AG04449 (cell line): ENCODE results near the gene ZBP1.

ENCODE experiments used
- CTCF ChIA-PET: fragments of 350-600 bp; formaldehyde crosslinking; extraction: SDS; loops from one replicate; lab custom pipeline; 2021; ENCODE audit warnings: antibody characterized with exemption; lab: Yijun Ruan, JAX
- POLR2A ChIA-PET: fragments of 400-600, 350-600 bp; formaldehyde crosslinking; extraction: SDS; loops from one replicate; lab custom pipeline; 2020; ENCODE audit warnings: antibody characterized with exemption, inconsistent platforms; lab: Yijun Ruan, JAX
- DNase-seq: peaks from one replicate; pipeline ENCODE4 v3.0.0-alpha.2; 2010; ENCODE audit warnings: low read depth, low spot score
- H3K4me3 ChIP-seq: 2 replicates; pipeline ENCODE4 v1.5.1; 2011; ENCODE audit warnings: low read depth, mild to moderate bottlenecking, control low read depth, low read length
- TF ChIP-seq, protein P1 (sequence below): IDR thresholded peaks from one replicate; pipeline ENCODE4 v1.5.1; 2011; ENCODE audit warnings: mild to moderate bottlenecking, moderate library complexity, low read length, control low read depth, inconsistent platforms; ENCODE audit not compliant: insufficient read depth; ENCODE audit errors: missing control alignments

Gene ZBP1

DNA sequence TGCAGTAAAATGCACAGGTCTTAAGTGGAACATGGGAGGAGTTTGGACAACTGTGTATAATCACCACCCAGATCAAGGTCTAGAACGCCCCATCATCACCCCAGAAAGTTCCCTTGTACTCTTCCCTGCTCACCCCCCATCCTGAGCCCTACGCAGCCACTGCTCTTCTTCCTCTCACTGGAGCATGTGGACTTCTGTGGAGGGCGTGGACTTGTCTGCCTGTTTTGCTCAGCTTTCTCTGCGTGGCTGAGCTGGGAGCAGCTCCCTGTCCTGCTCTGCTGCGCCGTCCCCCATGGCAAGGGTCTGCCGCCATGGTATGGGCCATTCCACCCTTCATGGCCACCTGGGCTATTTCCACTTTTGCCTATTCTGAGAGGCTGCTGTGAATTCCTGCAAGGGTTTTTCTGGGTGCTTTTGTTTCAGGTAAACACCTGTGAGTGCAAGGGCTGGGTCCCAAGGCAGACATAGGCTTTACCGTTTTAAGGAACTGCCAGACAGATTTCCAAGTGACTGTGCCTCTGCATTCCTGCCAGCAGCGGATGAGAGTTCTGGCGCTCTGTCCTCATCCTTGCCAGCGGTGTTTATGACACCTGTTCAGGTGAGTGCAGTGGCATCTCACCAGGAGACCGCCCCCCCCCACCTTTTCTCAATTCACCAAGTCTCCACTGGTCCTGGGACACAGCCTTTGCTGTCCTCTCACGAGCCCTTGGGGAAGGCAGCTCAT, 39.6 kb downstream of the ZBP1 start:
- ChIA-PET CTCF (interaction anchor here (8.5 kb wide), 1 partner anchor 14 kb away, joined by 56 read pairs; no protein-coding TSS in a partner anchor), POLR2A (no interaction called here)
- TF ChIP-seq, protein P1, sequence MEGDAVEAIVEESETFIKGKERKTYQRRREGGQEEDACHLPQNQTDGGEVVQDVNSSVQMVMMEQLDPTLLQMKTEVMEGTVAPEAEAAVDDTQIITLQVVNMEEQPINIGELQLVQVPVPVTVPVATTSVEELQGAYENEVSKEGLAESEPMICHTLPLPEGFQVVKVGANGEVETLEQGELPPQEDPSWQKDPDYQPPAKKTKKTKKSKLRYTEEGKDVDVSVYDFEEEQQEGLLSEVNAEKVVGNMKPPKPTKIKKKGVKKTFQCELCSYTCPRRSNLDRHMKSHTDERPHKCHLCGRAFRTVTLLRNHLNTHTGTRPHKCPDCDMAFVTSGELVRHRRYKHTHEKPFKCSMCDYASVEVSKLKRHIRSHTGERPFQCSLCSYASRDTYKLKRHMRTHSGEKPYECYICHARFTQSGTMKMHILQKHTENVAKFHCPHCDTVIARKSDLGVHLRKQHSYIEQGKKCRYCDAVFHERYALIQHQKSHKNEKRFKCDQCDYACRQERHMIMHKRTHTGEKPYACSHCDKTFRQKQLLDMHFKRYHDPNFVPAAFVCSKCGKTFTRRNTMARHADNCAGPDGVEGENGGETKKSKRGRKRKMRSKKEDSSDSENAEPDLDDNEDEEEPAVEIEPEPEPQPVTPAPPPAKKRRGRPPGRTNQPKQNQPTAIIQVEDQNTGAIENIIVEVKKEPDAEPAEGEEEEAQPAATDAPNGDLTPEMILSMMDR: no peak
- no peak overlapping the region for H3K4me3 ChIP-seq
- DNase-seq: no peak

DNA sequence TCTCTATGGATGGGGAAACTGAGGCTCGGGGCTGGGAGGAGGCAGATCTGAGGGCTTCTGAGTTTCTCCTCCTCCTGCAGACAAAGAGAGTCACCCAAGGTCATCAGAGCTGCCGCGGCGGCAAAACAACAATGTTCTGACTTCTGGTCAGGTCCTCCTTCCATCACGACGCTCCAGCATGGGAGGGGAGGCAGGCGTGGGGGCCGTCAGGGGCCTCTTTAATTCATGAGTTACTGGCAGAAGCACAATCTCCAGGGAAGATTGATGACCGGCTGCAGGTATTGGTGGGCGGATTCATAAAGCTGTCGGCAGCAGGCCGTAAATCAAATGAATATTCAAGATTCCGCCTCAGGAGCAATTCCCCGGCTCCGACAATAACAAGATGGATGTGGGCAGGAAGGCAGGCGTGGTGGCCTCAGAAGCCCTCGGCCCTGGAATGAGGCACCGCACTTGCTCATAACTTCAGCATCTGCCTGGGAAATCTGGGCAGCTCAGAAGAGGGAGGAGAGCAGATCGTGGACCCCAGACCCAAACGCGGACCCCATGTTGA, 40.3 kb downstream of the ZBP1 start:
- CTCF ChIA-PET: interaction anchor here (1.7 to 8.5 kb wide), 2 partner anchors 13 to 15 kb away, joined by 3 to 56 read pairs; no protein-coding TSS in a partner anchor
- DNase-seq: no peak

DNA sequence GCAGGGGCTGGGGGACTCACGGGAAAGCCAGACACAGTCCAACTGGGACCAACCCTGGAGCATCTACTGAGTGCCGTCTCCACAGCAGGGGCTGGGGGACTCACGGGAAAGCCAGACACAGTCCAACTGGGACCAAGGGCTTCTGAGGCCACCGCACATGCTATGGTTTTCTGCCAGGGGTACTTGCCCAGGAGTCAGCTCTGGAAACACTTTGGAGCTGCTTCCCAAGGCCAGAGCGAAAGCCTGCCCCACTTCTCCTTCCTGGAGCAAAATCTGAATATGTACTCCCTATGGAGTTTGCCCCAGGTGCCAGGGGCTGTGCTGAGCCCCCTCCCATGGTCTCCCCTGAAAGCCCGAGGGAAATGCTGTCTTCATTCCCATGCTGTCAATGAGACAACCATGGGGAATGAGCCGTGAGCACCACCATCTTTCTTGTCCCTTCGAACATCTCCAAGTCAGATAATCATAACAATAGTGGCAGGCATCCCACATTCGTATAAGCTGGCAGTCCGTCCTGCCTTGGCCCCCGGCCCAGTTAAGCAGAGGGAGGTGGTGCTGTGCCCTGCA, 40.8 kb downstream of the ZBP1 start:
- ChIA-PET POLR2A (no interaction called here), CTCF (interaction anchor here (1.7 kb wide), 1 partner anchor 14 kb away, joined by 3 read pairs; no protein-coding TSS in a partner anchor)
- H3K4me3 ChIP-seq: no peak overlapping the region

More for the DNA sequence above, 40.3 kb downstream of the ZBP1 start:
- TF ChIP-seq, protein P1: no peak
- no peak overlapping the region for H3K4me3 ChIP-seq
- POLR2A ChIA-PET: no interaction called here

DNA sequence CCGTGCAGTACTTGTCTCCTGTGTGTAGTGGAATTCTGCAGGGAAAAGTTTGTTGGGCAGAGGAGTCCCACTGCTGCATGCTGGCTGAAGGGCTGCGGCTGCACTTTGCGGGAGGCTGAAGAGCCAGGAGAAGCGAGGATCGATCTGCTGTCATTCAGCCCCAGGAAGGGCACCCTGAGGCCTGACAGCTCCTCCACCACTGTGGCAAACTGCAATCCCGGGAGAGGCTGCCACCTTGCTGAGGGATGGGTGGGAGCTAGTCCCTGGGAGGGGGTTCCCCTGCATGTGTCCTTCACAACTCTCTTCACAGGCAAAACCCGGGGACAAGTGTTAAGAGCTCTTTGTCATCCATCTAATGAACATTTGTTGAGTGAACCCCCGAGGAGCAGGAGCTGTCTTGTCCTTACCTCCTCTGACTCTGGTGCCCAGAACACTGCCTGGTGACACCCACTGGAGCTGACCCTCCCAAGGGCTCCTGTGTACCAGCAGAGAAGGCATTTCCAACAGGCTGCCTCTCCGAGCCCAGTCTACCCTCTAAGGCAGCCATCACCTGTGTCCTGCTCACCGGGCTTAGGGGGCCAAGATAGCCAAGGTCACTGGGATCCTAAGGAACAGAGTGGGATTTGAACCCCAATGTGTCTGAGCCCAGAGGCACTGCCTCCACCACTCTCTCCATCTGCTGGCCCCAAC, 41.6 kb downstream of the ZBP1 start:
- ChIA-PET POLR2A (no interaction called here), CTCF (interaction anchor here (1.7 kb wide), 1 partner anchor 15 kb away, joined by 3 read pairs; no protein-coding TSS in a partner anchor)
- DNase-seq: no peak
- no peak overlapping the region for H3K4me3 ChIP-seq
- TF ChIP-seq, protein P1: no peak

More for the DNA sequence above, 40.8 kb downstream of the ZBP1 start:
- DNase-seq: no peak
- TF ChIP-seq, protein P1: no peak

DNA sequence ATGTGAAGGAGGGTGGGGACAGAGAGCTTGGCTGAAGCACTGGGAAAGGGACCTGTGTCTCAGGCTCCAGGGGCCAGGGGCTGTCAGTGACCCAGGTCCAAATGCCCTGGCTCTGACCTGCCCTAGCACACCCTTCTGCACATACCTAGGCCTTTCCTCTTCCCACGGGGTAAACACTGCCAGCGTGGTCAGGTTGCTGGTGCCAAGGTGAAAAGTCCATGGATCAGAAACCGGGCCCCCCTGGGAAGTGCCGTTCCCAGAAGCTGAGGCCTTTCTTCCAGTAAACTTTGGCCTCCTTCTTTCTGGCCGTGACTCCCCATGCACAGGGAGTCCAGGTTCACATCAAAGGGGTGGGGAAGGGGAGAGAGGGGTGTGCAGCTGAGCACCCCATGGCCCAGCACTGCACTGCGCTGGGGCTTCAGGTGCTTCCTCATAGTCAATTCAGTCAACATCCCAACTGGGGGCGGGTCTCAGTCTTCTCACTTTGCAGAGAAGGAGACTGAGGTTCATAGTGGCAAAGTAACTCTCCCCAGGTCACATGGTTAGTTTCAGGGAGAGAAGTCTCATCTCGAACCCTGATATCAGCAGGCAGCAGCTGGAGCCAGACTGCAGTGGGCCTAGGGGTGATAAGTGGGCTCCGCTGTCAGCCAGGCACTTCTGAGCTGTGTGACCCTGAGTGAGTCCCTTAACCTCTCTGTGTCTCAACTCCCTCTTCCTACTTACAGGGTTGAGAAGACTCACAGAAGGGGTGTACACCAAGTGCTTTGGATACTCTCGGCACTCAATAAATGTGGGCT, 42.3 kb downstream of the ZBP1 start:
- H3K4me3 ChIP-seq: no peak overlapping the region
- ChIA-PET POLR2A (no interaction called here), CTCF (interaction anchor here (1.7 kb wide), 1 partner anchor 15 kb away, joined by 3 read pairs; no protein-coding TSS in a partner anchor)
- TF ChIP-seq, protein P1: no peak
- DNase-seq: no peak
